SK-N-SH treated with all-trans-retinoic acid at 6 μM for 48 hours (cell line): Measurements from ENCODE around the gene HSP90B1.

ENCODE experiments used
- ATAC-seq: fragments of 200-7000 bp; cut with Tn5 transposase; 3 replicates; pipeline ENCODE4 v1.9.1; 2020; ENCODE audit warnings: mild to moderate bottlenecking, moderate library complexity
- ARNTL ChIP-seq: fragments of 450-650 bp; formaldehyde crosslinking; IDR thresholded peaks from 2 replicates; pipeline ENCODE4 v1.5.0; 2020; ENCODE audit warnings: low read depth, mild to moderate bottlenecking, moderate library complexity, borderline replicate concordance
- BACH2 ChIP-seq: fragments of 250-450 bp; sonication (Bioruptor Pico); IDR thresholded peaks from 2 replicates; pipeline ENCODE4 v1.9.0; 2021; ENCODE audit warnings: mild to moderate bottlenecking, borderline replicate concordance
- CREB5 ChIP-seq: fragments of 250-450 bp; sonication (Bioruptor Pico); IDR thresholded peaks from 2 replicates; pipeline ENCODE4 v1.5.1; 2020; ENCODE audit warnings: low read depth, mild to moderate bottlenecking, moderate library complexity
- CSDC2 ChIP-seq: fragments of 250-450 bp; sonication (Bioruptor Pico); IDR thresholded peaks from 2 replicates; pipeline ENCODE4 v1.5.0; 2020; ENCODE audit warnings: mild to moderate bottlenecking, moderate library complexity
- CSRNP3 ChIP-seq: fragments of 250-450 bp; sonication (Bioruptor Pico); IDR thresholded peaks from 2 replicates; pipeline ENCODE4 v1.5.1; 2021; ENCODE audit warnings: mild to moderate bottlenecking, moderate library complexity
- ESRRG ChIP-seq: fragments of 250-450 bp; sonication (Bioruptor Pico); IDR thresholded peaks from 2 replicates; pipeline ENCODE4 v1.6.1; 2021; ENCODE audit warnings: mild to moderate bottlenecking
- GLIS3 ChIP-seq: fragments of 250-450 bp; sonication (Bioruptor Pico); IDR thresholded peaks from 2 replicates; pipeline ENCODE4 v1.5.0; 2020; ENCODE audit warnings: mild to moderate bottlenecking, moderate library complexity
- OSR1 ChIP-seq: fragments of 250-450 bp; sonication (Bioruptor Pico); IDR thresholded peaks from 2 replicates; pipeline ENCODE4 v1.8.0; 2022; ENCODE audit warnings: moderate library complexity, mild to moderate bottlenecking, inconsistent platforms
- PATZ1 ChIP-seq: fragments of 250-450 bp; sonication (Bioruptor Pico); IDR thresholded peaks from 2 replicates; pipeline ENCODE4 v1.8.0; 2020; ENCODE audit warnings: mild to moderate bottlenecking, moderate library complexity, borderline replicate concordance
- POU6F1 ChIP-seq: fragments of 250-450 bp; sonication (Bioruptor Pico); IDR thresholded peaks from 2 replicates; pipeline ENCODE4 v1.8.0; 2021; ENCODE audit warnings: low read depth, mild to moderate bottlenecking, moderate library complexity, borderline replicate concordance
- PPARA ChIP-seq: fragments of 250-450 bp; sonication (Bioruptor Pico); IDR thresholded peaks from 2 replicates; pipeline ENCODE4 v1.5.0; 2020; ENCODE audit warnings: mild to moderate bottlenecking, borderline replicate concordance
- RARB ChIP-seq: fragments of 250-450 bp; sonication (Bioruptor Pico); IDR thresholded peaks from 2 replicates; pipeline ENCODE4 v1.8.0; 2021; ENCODE audit warnings: mild to moderate bottlenecking, moderate library complexity
- SNAI2 ChIP-seq: fragments of 250-450 bp; sonication (Bioruptor Pico); IDR thresholded peaks from 2 replicates; pipeline ENCODE4 v1.5.0; 2020; ENCODE audit warnings: mild to moderate bottlenecking, moderate library complexity
- TCF4 ChIP-seq: fragments of 250-450 bp; sonication (Bioruptor Pico); IDR thresholded peaks from 2 replicates; pipeline ENCODE4 v1.8.0; 2021; ENCODE audit warnings: mild to moderate bottlenecking, moderate library complexity, borderline replicate concordance
- TOX ChIP-seq: fragments of 250-450 bp; sonication (Bioruptor Pico); IDR thresholded peaks from 2 replicates; pipeline ENCODE4 v1.8.0; 2021; ENCODE audit warnings: mild to moderate bottlenecking, moderate library complexity, borderline replicate concordance
- TSHZ2 ChIP-seq: fragments of 250-450 bp; sonication (Bioruptor Pico); IDR thresholded peaks from 2 replicates; pipeline ENCODE4 v1.5.0; 2020; ENCODE audit warnings: mild to moderate bottlenecking, moderate library complexity
- ZC3H10 ChIP-seq: fragments of 250-450 bp; sonication (Bioruptor Pico); IDR thresholded peaks from 2 replicates; pipeline ENCODE4 v1.5.1; 2021; ENCODE audit warnings: mild to moderate bottlenecking, moderate library complexity
- ZFP3 ChIP-seq: fragments of 250-450 bp; sonication (Bioruptor Pico); IDR thresholded peaks from 2 replicates; pipeline ENCODE4 v1.5.0; 2020; ENCODE audit warnings: mild to moderate bottlenecking, moderate library complexity
- ZFP30 ChIP-seq: fragments of 450-650 bp; formaldehyde crosslinking; IDR thresholded peaks from 2 replicates; pipeline ENCODE4 v1.5.0; 2022; ENCODE audit warnings: mild to moderate bottlenecking, moderate library complexity
- ZNF70 ChIP-seq: fragments of 450-650 bp; formaldehyde crosslinking; IDR thresholded peaks from 2 replicates; pipeline ENCODE4 v1.5.0; 2020; ENCODE audit warnings: mild to moderate bottlenecking, moderate library complexity
- ZNF8 ChIP-seq: fragments of 450-650 bp; formaldehyde crosslinking; IDR thresholded peaks from 2 replicates; pipeline ENCODE4 v1.5.0; 2020; ENCODE audit warnings: mild to moderate bottlenecking, moderate library complexity

HSP90B1 gene

GRCh38 chr12:103908877-103909276 is 21.3 kb upstream of the HSP90B1 start:
- TF ChIP-seq BACH2 (CRISPR knock-in tag) (no peak), SNAI2 (no peak), PATZ1 (CRISPR knock-in tag) (no peak), TCF4 (CRISPR knock-in tag) (no peak), ZFP3 (CRISPR knock-in tag) (no peak), RARB (CRISPR knock-in tag) (no peak), CSRNP3 (CRISPR knock-in tag) (no peak), ZNF8 (CRISPR knock-in tag) (no peak), ZNF70 (CRISPR knock-in tag) (no peak), CSDC2 (CRISPR knock-in tag) (no peak), OSR1 (no peak), CREB5 (CRISPR knock-in tag) (no peak), ARNTL (no peak), TOX (no peak), GLIS3 (CRISPR knock-in tag) (no peak)
- peak; percentile 93 for ATAC-seq

- peak; percentile 74 for ATAC-seq
- TF ChIP-seq ZFP30: no peak
Observed at GRCh38 chr12:103909811-103910210, 20.4 kb upstream of the HSP90B1 start.

- no peak for ATAC-seq
- TF ChIP-seq ZFP3 (CRISPR knock-in tag): no peak
- no peak for TF ChIP-seq PPARA (CRISPR knock-in tag)
- no peak for TF ChIP-seq CSDC2 (CRISPR knock-in tag)
- no peak for TF ChIP-seq PATZ1 (CRISPR knock-in tag)
- no peak for TF ChIP-seq TSHZ2 (CRISPR knock-in tag)
- no peak for TF ChIP-seq ESRRG (CRISPR knock-in tag)
- no peak for TF ChIP-seq SNAI2
- no peak for TF ChIP-seq ZC3H10 (CRISPR knock-in tag)
- TF ChIP-seq POU6F1 (CRISPR knock-in tag): no peak
- TF ChIP-seq, all 23 proteins: peak for 0
Observed at GRCh38 chr12:103912069-103912468, 18.1 kb upstream of the HSP90B1 start.
